Measurements from ENCODE around the gene SLCO3A1.

The SLCO3A1 gene
- total RNA-seq, result 13.4 to 36.6 reads per million in 2 experiments

- peak; percentile 60 for DNase-seq (ENCODE audit: low read depth)
Measured at GRCh38 chr15:91853511-91853947, at the start of gene SLCO3A1. Gene SLCO3A1 (plus strand): TSS chr15:91853708.

GRCh38 chr15:91807122-91807521, 46.4 kb upstream of the SLCO3A1 start:
- no peak for DNase-seq (ENCODE audit: low read depth)

GRCh38 chr15:91813924-91814323, 39.6 kb upstream of the SLCO3A1 start:
- no peak for DNase-seq (ENCODE audit: low read depth)

GRCh38 chr15:91816942-91817341, 36.6 kb upstream of the SLCO3A1 start:
- no peak for DNase-seq (ENCODE audit: low read depth)

- no peak for DNase-seq (ENCODE audit: low read depth)
Measured at GRCh38 chr15:91821458-91821857, 32.0 kb upstream of the SLCO3A1 start.

- DNase-seq (ENCODE audit: low read depth), result no peak
Measured at GRCh38 chr15:91824256-91824655, 29.3 kb upstream of the SLCO3A1 start.

- DNase-seq (ENCODE audit: low read depth), result no peak
Measured at GRCh38 chr15:91826443-91826842, 27.1 kb upstream of the SLCO3A1 start.

- no peak for DNase-seq (ENCODE audit: low read depth)
Measured at GRCh38 chr15:91833056-91833455, 20.5 kb upstream of the SLCO3A1 start.

- DNase-seq (ENCODE audit: low read depth), result no peak
Measured at GRCh38 chr15:91839867-91840266, 13.6 kb upstream of the SLCO3A1 start.

GRCh38 chr15:91841861-91842260, 11.6 kb upstream of the SLCO3A1 start:
- DNase-seq (ENCODE audit: low read depth), result no peak

GRCh38 chr15:91844341-91844740, 9.2 kb upstream of the SLCO3A1 start:
- no peak for DNase-seq (ENCODE audit: low read depth)

- DNase-seq (ENCODE audit: low read depth), result no peak
Measured at GRCh38 chr15:91844928-91845327, 8.6 kb upstream of the SLCO3A1 start.

- DNase-seq (ENCODE audit: low read depth), result no peak
Measured at GRCh38 chr15:91845720-91846119, 7.8 kb upstream of the SLCO3A1 start.

- DNase-seq (ENCODE audit: low read depth), result no peak
Measured at GRCh38 chr15:91849180-91849579, 4.3 kb upstream of the SLCO3A1 start.

GRCh38 chr15:91849749-91850161, 3.8 kb upstream of the SLCO3A1 start:
- no peak for DNase-seq (ENCODE audit: low read depth)

GRCh38 chr15:91852741-91853510, 582 bp upstream of the SLCO3A1 start:
- peak; percentile 64 for DNase-seq (ENCODE audit: low read depth)

- DNase-seq (ENCODE audit: low read depth), result no peak
Measured at GRCh38 chr15:91853948-91854638, 585 bp downstream of the SLCO3A1 start.

GRCh38 chr15:91854639-91854990, 1.1 kb downstream of the SLCO3A1 start:
- no peak for DNase-seq (ENCODE audit: low read depth)

GRCh38 chr15:91855241-91855640, 1.7 kb downstream of the SLCO3A1 start:
- no peak for DNase-seq (ENCODE audit: low read depth)

GRCh38 chr15:91855684-91856489, 2.4 kb downstream of the SLCO3A1 start:
- no peak for DNase-seq (ENCODE audit: low read depth)

- DNase-seq (ENCODE audit: low read depth), result no peak
Measured at GRCh38 chr15:91857224-91857585, 3.7 kb downstream of the SLCO3A1 start.

GRCh38 chr15:91857772-91858171, 4.3 kb downstream of the SLCO3A1 start:
- peak; percentile 34 for DNase-seq (ENCODE audit: low read depth)

- DNase-seq (ENCODE audit: low read depth), result no peak
Measured at GRCh38 chr15:91860498-91860897, 7.0 kb downstream of the SLCO3A1 start.
